K562 (cell line): ENCODE data around the gene PIBF1. TPM values are rescaled to one million over a fixed set of nuclear protein-coding genes. Genes with fewer than 3 reads are reported as not detected.

Experiments used
- ATAC-seq: fragments of 200-7000 bp; cut with Tn5 transposase; 3 replicates; pipeline ENCODE4 v1.9.1; 2020; ENCODE audit warnings: moderate library complexity
- BruUV-seq: library from RNA; stranded (reverse); fragments of 400-500 nt; replicated peaks from 2 replicates; lab custom pipeline; 2021; lab: Mats Ljungman, UMichigan
- CTCF ChIA-PET: fragments of 300-600 bp; formaldehyde crosslinking; extraction: SDS; loops from one replicate; lab custom pipeline; 2021; ENCODE audit warnings: low intra/inter-chr PET ratio; lab: Yijun Ruan, JAX
- POLR2A ChIA-PET: fragments of 300-600, 350-650 bp; sonication (Branson Sonifier 250); formaldehyde crosslinking; extraction: SDS; loops from one replicate; lab custom pipeline; 2021; ENCODE audit warnings: antibody characterized with exemption, inconsistent platforms; lab: Yijun Ruan, JAX
- DNase-seq, 4 experiments: peaks; one replicate each; pipeline versions ENCODE4 v3.0.0 to v3.0.0-alpha.2; 2011 to 2018; ENCODE audit warnings: low spot score in 3 of 4, mixed read lengths in 3 of 4; ENCODE audit errors: extremely low read depth in 1 of 4
- FAIRE-seq: peaks from 2 replicates; lab custom pipeline; 2011; peaks lifted over from hg19 to GRCh38; lab: Jason Lieb, UNC
- H2AFZ ChIP-seq: 2 replicates; pipeline ENCODE4 v1.6.0; 2011; ENCODE audit warnings: low read depth, low read length, control low read depth, inconsistent platforms
- H3K27ac ChIP-seq: fragments of 200-600 bp; 3 replicates; pipeline ENCODE4 v1.8.0; 2011; ENCODE audit warnings: low read depth, mild to moderate bottlenecking, control low read depth, inconsistent platforms, low read length, moderate library complexity, mixed read lengths; ENCODE audit errors: extremely low read depth
- H3K27me3 ChIP-seq, 2 experiments: fragments of 300-600 bp in 1 of 2; 2 replicates in 1 of 2; 3 replicates in 1 of 2; pipeline versions ENCODE4 v1.6.0 to v1.8.0; 2011; ENCODE audit warnings: inconsistent platforms in 2 of 2, low read length in 2 of 2, mild to moderate bottlenecking in 1 of 2, mixed read lengths in 1 of 2, moderate library complexity in 1 of 2; ENCODE audit not compliant: control insufficient read depth in 2 of 2, insufficient read depth in 2 of 2
- H3K36me3 ChIP-seq: fragments of 300-600 bp; 3 replicates; pipeline ENCODE4 v1.8.0; 2011; ENCODE audit warnings: mild to moderate bottlenecking, low read length, inconsistent platforms; ENCODE audit not compliant: control insufficient read depth, insufficient read depth
- H3K4me1 ChIP-seq, 2 experiments: fragments of 200-600 bp in 1 of 2; replicated peaks in 1 of 2; 2 replicates in 1 of 2; 3 replicates in 1 of 2; pipeline versions ENCODE4 v1.5.1 to v1.8.0; 2011; ENCODE audit warnings: inconsistent platforms in 2 of 2, low read length in 2 of 2, mild to moderate bottlenecking in 1 of 2, mixed read lengths in 1 of 2, moderate library complexity in 1 of 2; ENCODE audit not compliant: control insufficient read depth in 2 of 2, insufficient read depth in 2 of 2
- H3K4me2 ChIP-seq: 2 replicates; pipeline ENCODE4 v1.6.1; 2011; ENCODE audit warnings: low read length, control low read depth, inconsistent platforms, mixed read lengths; ENCODE audit not compliant: insufficient read depth
- H3K4me3 ChIP-seq: fragments of 200-600 bp; sonication (generic), shearing (Covaris generic); 2 replicates; pipeline ENCODE4 v1.5.1; 2016; ENCODE audit warnings: control low read depth, inconsistent platforms
- H3K79me2 ChIP-seq: fragments of 200-600 bp; 3 replicates; pipeline ENCODE4 v1.8.0; 2011; ENCODE audit warnings: low read length, inconsistent platforms; ENCODE audit not compliant: control insufficient read depth, insufficient read depth
- H3K9ac ChIP-seq, 2 experiments: 2 replicates each; pipeline versions ENCODE4 v1.6.0 to v1.6.1; 2011; ENCODE audit warnings: low read depth in 2 of 2, low read length in 2 of 2, control low read depth in 1 of 2, inconsistent platforms in 1 of 2, mild to moderate bottlenecking in 1 of 2, mixed read lengths in 1 of 2; ENCODE audit not compliant: insufficient read depth in 1 of 2
- H3K9me1 ChIP-seq: one replicate; pipeline ENCODE4 v1.6.0; 2011; ENCODE audit warnings: inconsistent platforms, mild to moderate bottlenecking, low read length, moderate library complexity; ENCODE audit not compliant: control insufficient read depth, insufficient read depth
- H3K9me3 ChIP-seq: replicated peaks from 2 replicates; pipeline ENCODE4 v1.5.1; 2011; ENCODE audit warnings: low read depth, low read length, inconsistent platforms; ENCODE audit not compliant: control insufficient read depth, insufficient read depth
- H4K20me1 ChIP-seq: replicated peaks from 2 replicates; pipeline ENCODE4 v1.6.1; 2011; ENCODE audit warnings: low read length, inconsistent platforms, mixed read lengths; ENCODE audit not compliant: control insufficient read depth, insufficient read depth
- CBFB ChIP-seq: sonication (generic); formaldehyde crosslinking; IDR thresholded peaks from 2 replicates; pipeline ENCODE4 v1.4.0; 2020; ENCODE audit warnings: mild to moderate bottlenecking, missing genetic modification reagents
- FOXA3 ChIP-seq, 2 experiments: fragments of 450-650 bp in 1 of 2; sonication (generic) in 1 of 2; formaldehyde crosslinking; IDR thresholded peaks in 1 of 2; conservative IDR thresholded peaks in 1 of 2; 2 replicates each; pipeline versions ENCODE4 v1.4.0 to v1.8.0; 2020 to 2022; ENCODE audit warnings: mild to moderate bottlenecking in 2 of 2, missing genetic modification reagents in 1 of 2
- POLR3A ChIP-seq: IDR thresholded peaks from 2 replicates; pipeline ENCODE4 v1.6.1; 2011; ENCODE audit warnings: borderline replicate concordance, mild to moderate bottlenecking, moderate library complexity; ENCODE audit not compliant: insufficient read length, insufficient read depth; ENCODE audit errors: extremely low read depth
- SIN3B ChIP-seq: fragments of 450-650 bp; IDR thresholded peaks from 2 replicates; pipeline ENCODE4 v1.6.1; 2017; ENCODE audit warnings: low read depth, mild to moderate bottlenecking, moderate library complexity
- SRSF3 ChIP-seq: fragments of 200-400 bp; formaldehyde crosslinking; IDR thresholded peaks from 2 replicates; pipeline ENCODE4 v1.6.1; 2016; ENCODE audit warnings: mild to moderate bottlenecking, low read length, moderate library complexity; ENCODE audit not compliant: insufficient read depth
- ZNF583 ChIP-seq: fragments of 250-450 bp; sonication (Bioruptor Pico); IDR thresholded peaks from 2 replicates; pipeline ENCODE4 v1.4.0; 2020
- ZNF668 ChIP-seq: fragments of 250-450 bp; sonication (Bioruptor Pico); IDR thresholded peaks from 2 replicates; pipeline ENCODE4 v1.8.0; 2022; ENCODE audit warnings: mild to moderate bottlenecking, inconsistent platforms
- WGBS: fragments of 100-300 bp; shearing (Covaris generic); methylation state at CpG from one replicate; pipeline ENCODE4 v1.1.6; 2016; ENCODE audit warnings: low coverage, mixed read lengths; ENCODE audit not compliant: insufficient coverage; ENCODE audit errors: missing lambda C conversion rate; 5-methylcytosine and 5-hydroxymethylcytosine counted together
- in situ Hi-C: fragments of 300-500 bp; cut with MboI; formaldehyde crosslinking; loops from 4 replicates; pipeline ENCODE4 v1.15.0; 2018; ENCODE audit warnings: inconsistent platforms, mixed read lengths
- intact Hi-C: fragments of 100-400 bp; cut with micrococcal nuclease; formaldehyde crosslinking; loops from 2 replicates; pipeline ENCODE4 v1.14.2; 2022
- polyA plus RNA-seq, 8 experiments: library from polyadenylated mRNA; depleted of rRNA in 4 of 8; stranded (reverse) in 5 of 8; unstranded in 3 of 8; fragments of >200 nt; fragmentation: Nextera tagmentation in 2 of 8; fragmentation: Illumina TruSeq in 1 of 8; extraction: Ambion mirVana in 2 of 8; extraction: Trizol in 1 of 8; gene quantifications; 2 replicates each; pipeline versions ENCODE4 v1.2.1 to v1.2.3, GENCODE V29; 2011 to 2014; ENCODE audit warnings: inconsistent platforms in 1 of 8, missing spikeins in 1 of 8
- total RNA-seq, 7 experiments: library from RNA; depleted of rRNA in 6 of 7; stranded (reverse); fragments of >200 nt in 6 of 7; fragmentation: Illumina TruSeq in 2 of 7; extraction: Trizol in 2 of 7; gene quantifications; 2 replicates each; pipeline versions ENCODE4 v1.2.1 to v1.2.3, GENCODE V29; 2011 to 2021; ENCODE audit warnings: low replicate concordance in 1 of 7

Gene PIBF1
- total and polyA plus RNA-seq, 9 of the 15 experiments (the other 6 are each of a cell fraction or from before 2014, with no cell fraction given), result 9.1 to 28.8 (median 14.7) TPM

DNA sequence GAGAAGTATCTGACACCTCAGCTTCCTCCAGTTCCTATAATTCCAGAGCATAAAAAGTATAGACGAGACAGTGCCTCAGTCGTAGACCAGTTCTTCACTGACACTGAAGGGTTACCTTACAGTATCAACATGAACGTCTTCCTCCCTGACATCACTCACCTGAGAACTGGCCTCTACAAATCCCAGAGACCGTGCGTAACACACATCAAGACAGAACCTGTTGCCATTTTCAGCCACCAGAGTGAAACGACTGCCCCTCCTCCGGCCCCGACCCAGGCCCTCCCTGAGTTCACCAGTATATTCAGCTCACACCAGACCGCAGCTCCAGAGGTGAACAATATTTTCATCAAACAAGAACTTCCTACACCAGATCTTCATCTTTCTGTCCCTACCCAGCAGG is 279.9 kb downstream of the PIBF1 start:
- no peak overlapping the region for H3K4me3 ChIP-seq
- CTCF ChIA-PET, result no interaction called here
- no peaks in the 10 kb centered on the region for H4K20me1 ChIP-seq
- in situ Hi-C loops (no loop called here), intact Hi-C loops (no loop called here)
- TF ChIP-seq CBFB (CRISPR knock-in tag) (no peak), ZNF668 (CRISPR knock-in tag) (no peak), SRSF3 (no peak), SIN3B (no peak), ZNF583 (no peak), FOXA3 (CRISPR knock-in tag; conservative IDR thresholded peaks at IDR 0.05 in 1 of 2, IDR thresholded peaks at IDR 0.05 in 1 of 2) (no peak), POLR3A (no peak)
- no peak overlapping the region for H3K4me2 ChIP-seq
- no peaks in the 10 kb centered on the region for H3K9me1 ChIP-seq
- POLR2A ChIA-PET, result no interaction called here
- H3K79me2 ChIP-seq, result no peaks in the 10 kb centered on the region
- no TSS peak for BruUV-seq
- H3K27ac ChIP-seq, result no peak overlapping the region
- H3K4me1 ChIP-seq, result peaks cover 3 to 13% of the 10 kb centered on the region in 2 experiments; a peak in 4 of 5 replicates
- FAIRE-seq (no peak), DNase-seq (no peak), ATAC-seq (no peak)
- peaks cover 2 to 5% of the 10 kb centered on the region in 2 experiments; a peak in 2 of 5 replicates for H3K27me3 ChIP-seq
- H2AFZ ChIP-seq, result no peak overlapping the region
- 68% methylated on average over 9 of the region's 9 CpGs for WGBS
- no peaks in the 10 kb centered on the region; the same call in 1 of the 2 replicates for H3K9me3 ChIP-seq
- H3K9ac ChIP-seq, result no peak overlapping the region
- H3K36me3 ChIP-seq, result no peaks in the 10 kb centered on the region
